Thyroid gland (tissue), 4 donors: ENCODE results near the gene PAX8.

Experiments used
- POLR2A ChIP-seq, 2 donors: fragments of 450-650 bp; IDR thresholded peaks; one replicate each; pipeline ENCODE4 v1.6.1; 2017; ENCODE audit warnings: antibody characterized with exemption in 2 of 2, mild to moderate bottlenecking in 2 of 2, moderate library complexity in 1 of 2
- TF ChIP-seq, protein P1 (sequence below), 6 experiments: fragments of 200-600 bp in 3 of 6; fragments of 450-650 bp in 3 of 6; sonication (generic) in 3 of 6; IDR thresholded peaks; one replicate each; pipeline ENCODE4 v1.5.1; 2016 to 2019; ENCODE audit warnings: antibody characterized with exemption in 6 of 6, mild to moderate bottlenecking in 2 of 6, inconsistent platforms in 1 of 6, moderate library complexity in 1 of 6

DNA sequence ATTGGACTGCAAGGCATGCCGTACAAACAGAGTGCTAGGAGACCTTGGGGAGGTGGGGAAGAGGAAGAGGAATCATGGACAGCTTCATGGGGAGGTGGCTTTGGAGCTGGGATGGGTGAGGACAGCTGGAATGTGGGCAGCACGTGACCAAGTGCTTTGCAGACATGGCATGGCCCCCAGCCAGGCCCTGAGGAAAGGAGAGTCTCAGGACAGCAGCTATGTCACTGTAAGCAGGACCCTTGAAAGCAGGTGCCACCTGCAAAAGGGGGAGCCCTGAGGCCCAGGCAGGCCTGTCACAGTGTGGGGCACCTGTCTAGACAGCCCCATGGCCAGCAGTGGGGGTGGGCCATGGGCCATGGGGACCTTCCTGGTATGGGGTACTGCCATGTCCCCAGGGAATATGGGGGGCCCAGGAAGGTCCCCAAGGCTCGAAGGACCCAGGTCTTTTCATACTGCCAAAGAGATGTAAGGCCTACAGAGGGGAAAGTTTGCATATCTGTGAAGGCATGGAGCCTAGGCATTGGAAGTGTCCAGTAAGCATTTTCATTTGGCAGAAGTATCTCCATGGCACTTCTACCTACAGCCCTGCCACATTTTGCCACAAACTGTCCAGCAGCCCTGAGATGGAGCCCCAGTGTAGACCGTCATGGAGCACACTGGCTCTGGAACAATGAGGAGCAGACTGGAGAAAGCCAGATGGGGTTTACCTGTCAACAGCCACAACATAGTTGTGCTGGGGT is 9.9 kb downstream of the PAX8 start:
- peak in 1 of 2 donors; percentile 53 for TF ChIP-seq POLR2A (IDR thresholded peaks at IDR 0.05)
- TF ChIP-seq, protein P1, sequence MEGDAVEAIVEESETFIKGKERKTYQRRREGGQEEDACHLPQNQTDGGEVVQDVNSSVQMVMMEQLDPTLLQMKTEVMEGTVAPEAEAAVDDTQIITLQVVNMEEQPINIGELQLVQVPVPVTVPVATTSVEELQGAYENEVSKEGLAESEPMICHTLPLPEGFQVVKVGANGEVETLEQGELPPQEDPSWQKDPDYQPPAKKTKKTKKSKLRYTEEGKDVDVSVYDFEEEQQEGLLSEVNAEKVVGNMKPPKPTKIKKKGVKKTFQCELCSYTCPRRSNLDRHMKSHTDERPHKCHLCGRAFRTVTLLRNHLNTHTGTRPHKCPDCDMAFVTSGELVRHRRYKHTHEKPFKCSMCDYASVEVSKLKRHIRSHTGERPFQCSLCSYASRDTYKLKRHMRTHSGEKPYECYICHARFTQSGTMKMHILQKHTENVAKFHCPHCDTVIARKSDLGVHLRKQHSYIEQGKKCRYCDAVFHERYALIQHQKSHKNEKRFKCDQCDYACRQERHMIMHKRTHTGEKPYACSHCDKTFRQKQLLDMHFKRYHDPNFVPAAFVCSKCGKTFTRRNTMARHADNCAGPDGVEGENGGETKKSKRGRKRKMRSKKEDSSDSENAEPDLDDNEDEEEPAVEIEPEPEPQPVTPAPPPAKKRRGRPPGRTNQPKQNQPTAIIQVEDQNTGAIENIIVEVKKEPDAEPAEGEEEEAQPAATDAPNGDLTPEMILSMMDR (IDR thresholded peaks at IDR 0.05): no peak
